Esophagus muscularis mucosa (tissue), 4 donors: ENCODE data around the gene ECI2. TPM values are rescaled to one million over a fixed set of nuclear protein-coding genes. Genes with fewer than 3 reads are reported as not detected.

ENCODE experiments used
- DNase-seq: peaks from one replicate; pipeline ENCODE4 v3.0.0-alpha.2; 2017; ENCODE audit errors: extremely low spot score
- H3K27ac ChIP-seq, 4 donors: fragments of 200-600 bp; sonication (generic); replicated peaks in 1 of 4; 1 replicate in 3 of 4; 2 replicates in 1 of 4; pipeline ENCODE4 v1.5.1; 2016 to 2019; ENCODE audit warnings: mild to moderate bottlenecking in 1 of 4
- H3K27me3 ChIP-seq, 4 donors: fragments of 200-600 bp; sonication (generic); one replicate each; pipeline versions ENCODE4 v1.5.1 to v1.6.0; 2016 to 2019
- H3K36me3 ChIP-seq, 4 donors: fragments of 200-600 bp; sonication (generic); one replicate each; pipeline ENCODE4 v1.5.1; 2016 to 2019
- H3K4me1 ChIP-seq, 4 donors: fragments of 200-600 bp; sonication (generic); one replicate each; pipeline ENCODE4 v1.5.1; 2016 to 2019
- H3K4me3 ChIP-seq, 4 donors: fragments of 200-600 bp; sonication (generic); 1 replicate in 2 of 4; 2 replicates in 2 of 4; pipeline ENCODE4 v1.5.1; 2016 to 2019; ENCODE audit warnings: mild to moderate bottlenecking in 4 of 4, moderate library complexity in 1 of 4
- H3K9me3 ChIP-seq, 4 donors: fragments of 200-600 bp; sonication (generic); 1 replicate in 3 of 4; 2 replicates in 1 of 4; pipeline ENCODE4 v1.5.1; 2016 to 2019
- CTCF ChIP-seq, 3 experiments: fragments of 200-600 bp in 2 of 3; fragments of 450-650 bp in 1 of 3; sonication (generic) in 2 of 3; IDR thresholded peaks; one replicate each; pipeline ENCODE4 v1.5.1; 2017 to 2019; ENCODE audit warnings: antibody characterized with exemption in 3 of 3, mild to moderate bottlenecking in 2 of 3, moderate library complexity in 1 of 3
- EP300 ChIP-seq: sonication (generic); formaldehyde crosslinking; IDR thresholded peaks from one replicate; pipeline ENCODE4 v1.6.1; 2017; ENCODE audit warnings: antibody characterized with exemption
- POLR2A ChIP-seq: fragments of 450-650 bp; IDR thresholded peaks from one replicate; pipeline ENCODE4 v1.6.1; 2017; ENCODE audit warnings: antibody characterized with exemption, moderate library complexity, mild to moderate bottlenecking, low read depth
- POLR2AphosphoS5 ChIP-seq, 2 donors: sonication (generic); formaldehyde crosslinking; IDR thresholded peaks; one replicate each; pipeline ENCODE4 v1.6.1; 2017; ENCODE audit warnings: antibody characterized with exemption in 2 of 2
- WGBS: methylation state at CpG from one replicate; pipeline ENCODE4 v1.1.5; 2018; 5-methylcytosine and 5-hydroxymethylcytosine counted together
- intact Hi-C: fragments of 100-400 bp; cut with DNase I; formaldehyde crosslinking; loops from one replicate; pipeline ENCODE4 v1.15.1; 2023
- total RNA-seq, 4 donors: library from RNA; depleted of rRNA; stranded (reverse); fragments of >200 nt; gene quantifications; one replicate each; pipeline versions ENCODE4 v1.1.0 to v1.2.1, GENCODE V29; 2016

Gene ECI2
- total RNA-seq, 4 donors from 2014 or later, result 35.8 to 47.8 (median 43.8) TPM

DNA sequence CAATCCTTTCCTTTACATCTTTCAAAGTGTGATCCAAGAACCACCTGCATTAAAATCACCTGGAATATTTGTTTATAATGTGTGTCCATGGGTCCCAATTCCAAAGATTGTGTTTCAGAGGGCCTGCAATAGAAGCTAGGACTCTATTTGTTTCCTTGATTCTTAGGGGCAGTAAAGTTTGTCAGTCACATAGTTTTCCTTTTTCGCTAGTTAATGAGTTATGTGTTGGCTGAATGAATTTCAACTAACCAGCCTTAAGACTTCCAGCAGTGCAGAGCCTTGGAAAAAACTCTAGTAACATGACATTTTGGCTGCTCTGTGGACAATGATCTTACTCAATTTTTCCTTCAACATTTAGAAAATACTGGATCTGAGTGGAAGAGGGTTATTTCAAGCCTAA is 67.7 kb downstream of the ECI2 start:
- Histone ChIP-seq H3K4me1 (no peaks in the 10 kb centered on the region), H3K9me3 (no peaks in the 10 kb centered on the region), H3K27me3 (no peaks in the 10 kb centered on the region), H3K4me3 (no peak overlapping the region), H3K27ac (no peak overlapping the region), H3K36me3 (peaks cover 20 to 35% (median 30%) of the 10 kb centered on the region in 4 donors)
- intact Hi-C loops, result no loop called here
- 77% methylated on average over 1 of the region's 1 CpG for WGBS
- no peak for DNase-seq
- TF ChIP-seq POLR2A, result no peak
- TF ChIP-seq CTCF (IDR thresholded peaks at IDR 0.05), result no peak
- TF ChIP-seq EP300, result no peak
- TF ChIP-seq POLR2AphosphoS5 (IDR thresholded peaks at IDR 0.05), result no peak

- Histone ChIP-seq H3K4me1 (no peaks in the 10 kb centered on the region), H3K27me3 (no peaks in the 10 kb centered on the region), H3K4me3 (no peak overlapping the region), H3K36me3 (peaks cover 32 to 50% (median 43%) of the 10 kb centered on the region in 4 donors), H3K27ac (no peak overlapping the region), H3K9me3 (no peaks in the 10 kb centered on the region)
- TF ChIP-seq CTCF (IDR thresholded peaks at IDR 0.05) (no peak), EP300 (no peak), POLR2A (no peak), POLR2AphosphoS5 (IDR thresholded peaks at IDR 0.05) (no peak)
- DNase-seq, result no peak
- intact Hi-C loops, result no loop called here
- 75% methylated on average over 7 of the region's 7 CpGs for WGBS
Measured at GRCh38 chr6:4066029-4066755, 69.2 kb downstream of the ECI2 start.

Other genes with a start within 250 kb of the ECI2 start
- gene FAM217A, start 56.4 kb downstream of the ECI2 start, total RNA-seq, result not detected